ENCODE results near the gene PTTG2. TPM values are rescaled to one million over a fixed set of nuclear protein-coding genes. Genes with fewer than 3 reads are reported as not detected.

PTTG2 gene
- total and polyA plus RNA-seq, 2 of the 4 experiments (the other 2 are of a cell fraction) = not detected

DNA sequence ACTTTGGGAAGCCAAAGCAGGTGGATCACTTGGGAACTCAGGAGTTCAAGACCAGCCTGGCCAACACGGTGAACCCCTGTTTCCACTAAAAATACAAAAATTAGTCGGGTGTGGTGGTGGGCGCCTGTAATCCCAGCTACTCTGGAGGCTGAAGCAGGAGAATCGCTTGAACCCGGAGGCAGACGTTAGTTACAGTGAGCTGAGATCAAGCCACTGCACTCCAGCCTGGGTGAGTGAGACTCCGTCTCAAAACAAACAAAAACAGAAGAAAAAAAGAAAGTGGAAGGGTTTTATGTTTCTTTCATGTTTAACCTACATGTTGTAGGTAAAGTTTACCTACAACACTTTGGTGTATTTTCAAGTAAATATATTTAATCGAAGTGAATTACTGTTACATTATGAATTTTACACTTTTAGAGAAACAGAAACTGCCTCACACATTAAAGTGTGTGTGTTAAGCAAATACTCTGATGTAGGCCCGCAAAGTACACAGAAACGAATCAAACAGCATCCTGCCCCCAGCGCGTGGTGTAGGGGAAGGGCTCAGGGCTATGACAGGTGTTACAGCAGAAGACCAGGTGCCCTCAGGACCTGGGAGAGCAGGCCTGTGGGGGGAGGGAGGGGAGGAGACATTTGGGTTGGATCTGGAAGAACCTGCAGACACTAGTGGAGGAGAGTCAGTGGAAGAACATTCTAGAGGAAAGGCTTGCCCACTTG lies 39.0 kb downstream of the PTTG2 start:
- H4K8ac ChIP-seq (ENCODE audit: low read depth in 2 of 2, low read length in 2 of 2) = no peak overlapping the region
- no peak overlapping the region for H2AK9ac ChIP-seq (replicated peaks; ENCODE audit: low read depth, low read length, poor library complexity)
- no TSS peak for BruUV-seq (replicated peaks)
- H3K27me3 ChIP-seq (ENCODE audit: control insufficient read depth, insufficient read depth, low read length) = no peaks in the 10 kb centered on the region
- H3K14ac ChIP-seq (replicated peaks; ENCODE audit: low read depth, low read length) = no peak overlapping the region
- no peak overlapping the region for H3K4me2 ChIP-seq (ENCODE audit: low read depth, low read length)
- no peak overlapping the region for H3K18ac ChIP-seq (ENCODE audit: low read depth, low read length)
- H3K56ac ChIP-seq (ENCODE audit: extremely low read depth, insufficient read depth, low read length) = no peak overlapping the region
- in situ Hi-C loops (cut with MboI; ENCODE audit: low sequenced_read_pairs) (no loop called here), dilution Hi-C loops (cut with HindIII; ENCODE audit: low sequenced_read_pairs, unreplicated experiment) (no loop called here), intact Hi-C loops (cut with micrococcal nuclease) (no loop called here)
- no peak for ATAC-seq (ENCODE audit: low read depth)
- ChIA-PET CTCF (no interaction called here), POLR2A (ENCODE audit: unreplicated experiment) (no interaction called here)
- H2AK5ac ChIP-seq (ENCODE audit: low read depth, low read length) = no peak overlapping the region
- 94% methylated on average over 3 of the region's 12 CpGs; no CpG with 5 or more reads in 1 of the 2 experiments for WGBS, 2 experiments (ENCODE audit: extremely low coverage in 2 of 2, insufficient read length in 1 of 2)
- DNase-seq = no peak
- H2BK15ac ChIP-seq (ENCODE audit: low read depth, low read length) = no peak overlapping the region
- H3K4me3 ChIP-seq (ENCODE audit: insufficient read depth, low read depth, low read length) = no peak overlapping the region
- peaks cover 11% of the 10 kb centered on the region; the same call in 1 of the 2 replicates for H3K9me1 ChIP-seq (ENCODE audit: insufficient read depth, low read length)
- no peaks in the 10 kb centered on the region for H3K9me3 ChIP-seq (ENCODE audit: control insufficient read depth, insufficient read depth, low read length)
- H3K4ac ChIP-seq (ENCODE audit: low read depth, low read length) = no peak overlapping the region
- no peak overlapping the region for H2BK20ac ChIP-seq (ENCODE audit: low read depth, low read length)
- H3K23ac ChIP-seq (ENCODE audit: low read depth, low read length) = no peak overlapping the region
- no peak overlapping the region for H3K9ac ChIP-seq (ENCODE audit: low read depth, low read length)
- no peaks in the 10 kb centered on the region for H3K36me3 ChIP-seq (ENCODE audit: control insufficient read depth, insufficient read depth, low read length)
- H3K4me1 ChIP-seq (ENCODE audit: control insufficient read depth, insufficient read depth, low read length) = peaks cover 6% of the 10 kb centered on the region; the same call in 1 of the 2 replicates
- H2BK5ac ChIP-seq (ENCODE audit: low read depth, low read length, poor library complexity, severe bottlenecking) = no peak overlapping the region
- TF ChIP-seq, protein P1, sequence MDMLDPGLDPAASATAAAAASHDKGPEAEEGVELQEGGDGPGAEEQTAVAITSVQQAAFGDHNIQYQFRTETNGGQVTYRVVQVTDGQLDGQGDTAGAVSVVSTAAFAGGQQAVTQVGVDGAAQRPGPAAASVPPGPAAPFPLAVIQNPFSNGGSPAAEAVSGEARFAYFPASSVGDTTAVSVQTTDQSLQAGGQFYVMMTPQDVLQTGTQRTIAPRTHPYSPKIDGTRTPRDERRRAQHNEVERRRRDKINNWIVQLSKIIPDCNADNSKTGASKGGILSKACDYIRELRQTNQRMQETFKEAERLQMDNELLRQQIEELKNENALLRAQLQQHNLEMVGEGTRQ (IDR thresholded peaks at IDR 0.05; ENCODE audit: low read depth, low read length) = no peak
- no peak for TF ChIP-seq RCOR1 (IDR thresholded peaks at IDR 0.05; ENCODE audit: insufficient replicate concordance, low read length)
- no peak for TF ChIP-seq MAZ (IDR thresholded peaks at IDR 0.05; ENCODE audit: borderline replicate concordance, low read depth, low read length)
- no peak for TF ChIP-seq MXI1 (IDR thresholded peaks at IDR 0.05; ENCODE audit: borderline replicate concordance, low read depth, low read length)
- no peak for TF ChIP-seq FOS (IDR thresholded peaks at IDR 0.05; ENCODE audit: low read depth, low read length)
- TF ChIP-seq POLR2A (IDR thresholded peaks at IDR 0.05; ENCODE audit: low read depth, low read length) = no peak
- no peak for TF ChIP-seq SMC3 (IDR thresholded peaks at IDR 0.05; ENCODE audit: low read depth, low read length)
- no peak for TF ChIP-seq ELK1 (IDR thresholded peaks at IDR 0.05; ENCODE audit: borderline replicate concordance, low read depth, low read length)
- TF ChIP-seq, protein P2, sequence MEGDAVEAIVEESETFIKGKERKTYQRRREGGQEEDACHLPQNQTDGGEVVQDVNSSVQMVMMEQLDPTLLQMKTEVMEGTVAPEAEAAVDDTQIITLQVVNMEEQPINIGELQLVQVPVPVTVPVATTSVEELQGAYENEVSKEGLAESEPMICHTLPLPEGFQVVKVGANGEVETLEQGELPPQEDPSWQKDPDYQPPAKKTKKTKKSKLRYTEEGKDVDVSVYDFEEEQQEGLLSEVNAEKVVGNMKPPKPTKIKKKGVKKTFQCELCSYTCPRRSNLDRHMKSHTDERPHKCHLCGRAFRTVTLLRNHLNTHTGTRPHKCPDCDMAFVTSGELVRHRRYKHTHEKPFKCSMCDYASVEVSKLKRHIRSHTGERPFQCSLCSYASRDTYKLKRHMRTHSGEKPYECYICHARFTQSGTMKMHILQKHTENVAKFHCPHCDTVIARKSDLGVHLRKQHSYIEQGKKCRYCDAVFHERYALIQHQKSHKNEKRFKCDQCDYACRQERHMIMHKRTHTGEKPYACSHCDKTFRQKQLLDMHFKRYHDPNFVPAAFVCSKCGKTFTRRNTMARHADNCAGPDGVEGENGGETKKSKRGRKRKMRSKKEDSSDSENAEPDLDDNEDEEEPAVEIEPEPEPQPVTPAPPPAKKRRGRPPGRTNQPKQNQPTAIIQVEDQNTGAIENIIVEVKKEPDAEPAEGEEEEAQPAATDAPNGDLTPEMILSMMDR (conservative IDR thresholded peaks at IDR 0.05; ENCODE audit: low read depth, low read length) = no peak
- TF ChIP-seq MAFK (IDR thresholded peaks at IDR 0.05; ENCODE audit: low read depth, low read length) = no peak
- TF ChIP-seq RFX5 (IDR thresholded peaks at IDR 0.05; ENCODE audit: low read depth, low read length) = no peak
- TF ChIP-seq RAD21 (IDR thresholded peaks at IDR 0.05; ENCODE audit: low read length) = no peak
- TF ChIP-seq CHD1 (IDR thresholded peaks at IDR 0.05; ENCODE audit: low read depth, low read length) = no peak
- TF ChIP-seq BHLHE40 (IDR thresholded peaks at IDR 0.05; ENCODE audit: low read depth, low read length) = no peak
- no peak for TF ChIP-seq CEBPB (IDR thresholded peaks at IDR 0.05; ENCODE audit: low read depth, low read length)
- no peak for TF ChIP-seq NFE2L2 (IDR thresholded peaks at IDR 0.05; ENCODE audit: low read depth, low read length)
- no peak overlapping the region for H2AFZ ChIP-seq (replicated peaks; ENCODE audit: low read length, poor library complexity)
- peaks cover 8% of the 10 kb centered on the region; the same call in 1 of the 2 replicates for H4K20me1 ChIP-seq (ENCODE audit: insufficient read depth, low read length)
- peaks cover 27 to 62% of the 10 kb centered on the region in 2 experiments for H3K79me1 ChIP-seq (ENCODE audit: low read depth in 1 of 2, low read length in 2 of 2)
- no peak overlapping the region for H2BK120ac ChIP-seq (ENCODE audit: low read depth, low read length)
- H4K91ac ChIP-seq (ENCODE audit: insufficient read depth, low read depth, low read length) = no peak overlapping the region
- no peak overlapping the region for H4K5ac ChIP-seq (ENCODE audit: low read depth, low read length)
- H3K27ac ChIP-seq (ENCODE audit: insufficient read depth, low read length) = no peak overlapping the region
